Transverse colon (tissue), 4 donors: ENCODE measurements around the gene PID1. TPM values are rescaled to one million over a fixed set of nuclear protein-coding genes. Genes with fewer than 3 reads are reported as not detected.

Experiments used
- DNase-seq: peaks from one replicate; pipeline ENCODE4 v3.0.0-alpha.2; 2019
- H3K27ac ChIP-seq, 4 donors: fragments of 200-600 bp; sonication (generic); 2 replicates each; pipeline ENCODE4 v1.5.1; 2016 to 2018; ENCODE audit warnings: inconsistent platforms in 4 of 4
- H3K27me3 ChIP-seq: fragments of 200-600 bp; sonication (generic); 2 replicates; pipeline ENCODE4 v1.5.1; 2017; ENCODE audit warnings: inconsistent platforms
- H3K36me3 ChIP-seq, 4 donors: fragments of 200-600 bp; sonication (generic); 2 replicates each; pipeline ENCODE4 v1.5.1; 2017 to 2019; ENCODE audit warnings: inconsistent platforms in 4 of 4
- H3K4me1 ChIP-seq, 4 donors: fragments of 200-600 bp; sonication (generic); 2 replicates each; pipeline ENCODE4 v1.5.1; 2017 to 2020; ENCODE audit warnings: inconsistent platforms in 4 of 4
- H3K4me3 ChIP-seq, 4 donors: fragments of 200-600 bp; sonication (generic); 1 replicate in 1 of 4; 2 replicates in 3 of 4; pipeline versions ENCODE4 v1.5.1 to v1.6.1; 2017 to 2019; ENCODE audit warnings: inconsistent platforms in 4 of 4
- H3K9me3 ChIP-seq, 2 donors: fragments of 200-600 bp; sonication (generic); 2 replicates each; pipeline ENCODE4 v1.5.1; 2017 to 2019; ENCODE audit warnings: inconsistent platforms in 2 of 2
- CTCF ChIP-seq, 5 experiments: fragments of 200-600 bp in 3 of 5; fragments of 450-650 bp in 2 of 5; sonication (generic) in 3 of 5; IDR thresholded peaks; 1 replicate in 2 of 5; 2 replicates in 3 of 5; pipeline ENCODE4 v1.5.1; 2016 to 2017; ENCODE audit warnings: antibody characterized with exemption in 5 of 5, inconsistent platforms in 3 of 5, mild to moderate bottlenecking in 2 of 5, moderate library complexity in 1 of 5
- EP300 ChIP-seq: sonication (generic); formaldehyde crosslinking; IDR thresholded peaks from one replicate; pipeline ENCODE4 v1.6.1; 2017; ENCODE audit warnings: antibody characterized with exemption, low read depth
- POLR2A ChIP-seq: fragments of 450-650 bp; IDR thresholded peaks from one replicate; pipeline ENCODE4 v1.6.1; 2016; ENCODE audit warnings: antibody characterized with exemption, mild to moderate bottlenecking, moderate library complexity
- POLR2AphosphoS5 ChIP-seq, 3 donors: sonication (generic); formaldehyde crosslinking; IDR thresholded peaks; one replicate each; pipeline ENCODE4 v1.6.1; 2016; ENCODE audit warnings: antibody characterized with exemption in 3 of 3
- WGBS, 2 donors: methylation state at CpG; one replicate each; pipeline ENCODE4 v1.1.5; 2018; ENCODE audit warnings: low coverage in 1 of 2; 5-methylcytosine and 5-hydroxymethylcytosine counted together
- in situ Hi-C, 4 donors: fragments of 200-750 bp; cut with MboI; loops; one replicate each; pipeline versions ENCODE4 v1.15.0 to v1.15.1; 2017; ENCODE audit warnings: low sequenced_read_pairs in 3 of 4, low pct_ligation_motif_present in 1 of 4, low pct_unique_long_range_greater_than_20kb in 1 of 4
- intact Hi-C: fragments of 100-400 bp; cut with DNase I; formaldehyde crosslinking; loops from one replicate; pipeline ENCODE4 v1.15.1; 2023; ENCODE audit warnings: low total_unique reads
- total RNA-seq, 4 donors: library from RNA; depleted of rRNA; stranded (reverse); fragments of >200 nt; gene quantifications; one replicate each; pipeline ENCODE4 v1.1.0, GENCODE V29; 2016

The PID1 gene
- total RNA-seq, 4 donors from 2014 or later = 21.6 to 54.6 (median 27.9) TPM

GRCh38 chr2:229032608-229033234 lies 238.4 kb downstream of the PID1 start:
- H3K9me3 ChIP-seq = no peaks in the 10 kb centered on the region
- no peaks in the 10 kb centered on the region for H3K4me1 ChIP-seq
- DNase-seq = no peak
- intact Hi-C loops = no loop called here
- no peaks in the 10 kb centered on the region for H3K36me3 ChIP-seq
- H3K27me3 ChIP-seq = no peaks in the 10 kb centered on the region
- in situ Hi-C loops = no loop called here
- H3K4me3 ChIP-seq = no peak overlapping the region
- WGBS, 2 donors = 90 to 93% methylated on average over 7 to 9 of the region's 9 CpGs
- H3K27ac ChIP-seq = no peak overlapping the region
- TF ChIP-seq POLR2A = no peak
- TF ChIP-seq CTCF (IDR thresholded peaks at IDR 0.05) = no peak
- no peak for TF ChIP-seq POLR2AphosphoS5 (IDR thresholded peaks at IDR 0.05)
- no peak for TF ChIP-seq EP300

- in situ Hi-C loops = no loop called here
- Histone ChIP-seq H3K4me3 (no peak overlapping the region), H3K27ac (no peak overlapping the region), H3K36me3 (peaks cover 0 to 3% (median 0%) of the 10 kb centered on the region in 4 donors), H3K9me3 (no peaks in the 10 kb centered on the region), H3K4me1 (no peaks in the 10 kb centered on the region), H3K27me3 (no peaks in the 10 kb centered on the region)
- DNase-seq = no peak
- intact Hi-C loops = no loop called here
- 73 to 79% methylated on average over 11 to 12 of the region's 12 CpGs for WGBS, 2 donors
- no peak for TF ChIP-seq POLR2AphosphoS5 (IDR thresholded peaks at IDR 0.05)
Measured at GRCh38 chr2:229027353-229028105, 243.6 kb downstream of the PID1 start.

GRCh38 chr2:229025653-229026052 lies 245.4 kb downstream of the PID1 start:
- TF ChIP-seq POLR2A = no peak
- no peak for TF ChIP-seq EP300
- TF ChIP-seq POLR2AphosphoS5 (IDR thresholded peaks at IDR 0.05) = no peak
- no peak for TF ChIP-seq CTCF (IDR thresholded peaks at IDR 0.05)
- no peak overlapping the region for H3K27ac ChIP-seq
- no peaks in the 10 kb centered on the region for H3K27me3 ChIP-seq
- H3K4me1 ChIP-seq = no peaks in the 10 kb centered on the region
- in situ Hi-C loops (no loop called here), intact Hi-C loops (no loop called here)
- peaks cover 0 to 3% (median 0%) of the 10 kb centered on the region in 4 donors for H3K36me3 ChIP-seq
- no peak overlapping the region for H3K4me3 ChIP-seq
- WGBS, 2 donors = 88 to 92% methylated on average over 8 to 20 of the region's 20 CpGs
- no peaks in the 10 kb centered on the region for H3K9me3 ChIP-seq
- no peak for DNase-seq

- no peaks in the 10 kb centered on the region for H3K27me3 ChIP-seq
- in situ Hi-C loops (no loop called here), intact Hi-C loops (no loop called here)
- H3K9me3 ChIP-seq = no peaks in the 10 kb centered on the region
- no peak overlapping the region for H3K27ac ChIP-seq
- no peak for TF ChIP-seq EP300
- TF ChIP-seq POLR2A = no peak
- no peak for TF ChIP-seq POLR2AphosphoS5 (IDR thresholded peaks at IDR 0.05)
- TF ChIP-seq CTCF (IDR thresholded peaks at IDR 0.05) = no peak
- no peaks in the 10 kb centered on the region for H3K4me1 ChIP-seq
- WGBS, 2 donors = 79% methylated on average over 1 of the region's 1 CpG; no CpG with 5 or more reads in 1 of the 2 donors
- H3K36me3 ChIP-seq = peaks cover 0 to 3% (median 0%) of the 10 kb centered on the region in 4 donors
- no peak for DNase-seq
- H3K4me3 ChIP-seq = no peak overlapping the region
Measured at GRCh38 chr2:229022652-229023051, 248.4 kb downstream of the PID1 start.
